ENCODE measurements around the gene TRAF5.

The TRAF5 gene

GRCh38 chr1:211337430-211338223 lies 11.0 kb downstream of the TRAF5 start:
- Histone ChIP-seq H3K27ac (peak overlapping the region; percentile 52), H3K36me3 (peaks cover 19% of the 10 kb centered on the region), H3K4me3 (ENCODE audit: low read depth, low read length) (no peak overlapping the region), H3K9me3 (ENCODE audit: severe bottlenecking) (no peaks in the 10 kb centered on the region), H3K27me3 (ENCODE audit: insufficient read depth, low read depth, severe bottlenecking) (no peaks in the 10 kb centered on the region)
- DNase-seq = peak; percentile 41
- TF ChIP-seq, protein P1, sequence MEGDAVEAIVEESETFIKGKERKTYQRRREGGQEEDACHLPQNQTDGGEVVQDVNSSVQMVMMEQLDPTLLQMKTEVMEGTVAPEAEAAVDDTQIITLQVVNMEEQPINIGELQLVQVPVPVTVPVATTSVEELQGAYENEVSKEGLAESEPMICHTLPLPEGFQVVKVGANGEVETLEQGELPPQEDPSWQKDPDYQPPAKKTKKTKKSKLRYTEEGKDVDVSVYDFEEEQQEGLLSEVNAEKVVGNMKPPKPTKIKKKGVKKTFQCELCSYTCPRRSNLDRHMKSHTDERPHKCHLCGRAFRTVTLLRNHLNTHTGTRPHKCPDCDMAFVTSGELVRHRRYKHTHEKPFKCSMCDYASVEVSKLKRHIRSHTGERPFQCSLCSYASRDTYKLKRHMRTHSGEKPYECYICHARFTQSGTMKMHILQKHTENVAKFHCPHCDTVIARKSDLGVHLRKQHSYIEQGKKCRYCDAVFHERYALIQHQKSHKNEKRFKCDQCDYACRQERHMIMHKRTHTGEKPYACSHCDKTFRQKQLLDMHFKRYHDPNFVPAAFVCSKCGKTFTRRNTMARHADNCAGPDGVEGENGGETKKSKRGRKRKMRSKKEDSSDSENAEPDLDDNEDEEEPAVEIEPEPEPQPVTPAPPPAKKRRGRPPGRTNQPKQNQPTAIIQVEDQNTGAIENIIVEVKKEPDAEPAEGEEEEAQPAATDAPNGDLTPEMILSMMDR (IDR thresholded peaks at IDR 0.05; ENCODE audit: low read depth, low read length) = no peak

- Histone ChIP-seq H3K27ac (no peak overlapping the region), H3K36me3 (peaks cover 23% of the 10 kb centered on the region), H3K27me3 (ENCODE audit: insufficient read depth, low read depth, severe bottlenecking) (no peaks in the 10 kb centered on the region), H3K9me3 (ENCODE audit: severe bottlenecking) (no peaks in the 10 kb centered on the region), H3K4me3 (ENCODE audit: low read depth, low read length) (no peak overlapping the region)
- no peak for DNase-seq
- TF ChIP-seq, protein P1 (IDR thresholded peaks at IDR 0.05; ENCODE audit: low read depth, low read length) = no peak
Measured at GRCh38 chr1:211338224-211338620, 11.6 kb downstream of the TRAF5 start.

DNA sequence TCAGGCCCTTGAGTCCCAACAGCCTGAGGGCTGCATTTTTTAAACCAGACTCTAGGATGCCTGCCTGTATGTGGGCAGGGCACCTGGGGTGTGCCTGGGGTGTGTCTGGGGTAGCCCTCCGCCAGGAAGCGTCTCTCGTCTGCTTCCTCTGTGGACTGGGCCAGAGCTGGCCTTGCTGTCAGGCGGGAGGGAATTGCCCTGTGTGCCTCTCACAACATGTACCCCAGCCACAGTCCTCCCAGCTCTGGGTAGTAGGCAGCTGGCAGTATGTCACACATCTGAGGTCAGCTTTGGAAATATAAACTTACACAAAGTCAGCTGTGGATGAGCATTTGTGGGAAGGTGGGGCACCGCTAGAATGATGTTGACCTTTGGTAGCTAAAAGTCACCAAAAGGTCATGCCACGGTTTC lies 13.0 kb downstream of the TRAF5 start:
- TF ChIP-seq, protein P1 (IDR thresholded peaks at IDR 0.05; ENCODE audit: low read depth, low read length) = no peak
- peak overlapping the region; percentile 54 for H3K27ac ChIP-seq
- no peak for DNase-seq
- no peak overlapping the region for H3K4me3 ChIP-seq (ENCODE audit: low read depth, low read length)
- H3K36me3 ChIP-seq = peaks cover 23% of the 10 kb centered on the region
- no peaks in the 10 kb centered on the region for H3K9me3 ChIP-seq (ENCODE audit: severe bottlenecking)
- H3K27me3 ChIP-seq (ENCODE audit: insufficient read depth, low read depth, severe bottlenecking) = no peaks in the 10 kb centered on the region

GRCh38 chr1:211340622-211341507 lies 14.2 kb downstream of the TRAF5 start:
- H3K27me3 ChIP-seq (ENCODE audit: insufficient read depth, low read depth, severe bottlenecking) = no peaks in the 10 kb centered on the region
- no peaks in the 10 kb centered on the region for H3K9me3 ChIP-seq (ENCODE audit: severe bottlenecking)
- TF ChIP-seq, protein P1 (IDR thresholded peaks at IDR 0.05; ENCODE audit: low read depth, low read length) = no peak
- peak; percentile 58 for DNase-seq
- H3K36me3 ChIP-seq = peaks cover 18% of the 10 kb centered on the region
- no peak overlapping the region for H3K4me3 ChIP-seq (ENCODE audit: low read depth, low read length)
- H3K27ac ChIP-seq = peak overlapping the region; percentile 54

- no peaks in the 10 kb centered on the region for H3K27me3 ChIP-seq (ENCODE audit: insufficient read depth, low read depth, severe bottlenecking)
- no peaks in the 10 kb centered on the region for H3K9me3 ChIP-seq (ENCODE audit: severe bottlenecking)
- TF ChIP-seq, protein P1 (IDR thresholded peaks at IDR 0.05; ENCODE audit: low read depth, low read length) = no peak
- DNase-seq = no peak
- peaks cover 18% of the 10 kb centered on the region for H3K36me3 ChIP-seq
- H3K27ac ChIP-seq = no peak overlapping the region
- H3K4me3 ChIP-seq (ENCODE audit: low read depth, low read length) = no peak overlapping the region
Measured at GRCh38 chr1:211341999-211342398, 15.4 kb downstream of the TRAF5 start.

All from WERI-Rb-1 (cell line).